ENCODE results near the gene GABPB1. TPM values are rescaled to one million over a fixed set of nuclear protein-coding genes. Genes with fewer than 3 reads are reported as not detected.

Gene GABPB1
- total RNA-seq, 1 experiment from 2014 or later = 45.0 TPM

DNA sequence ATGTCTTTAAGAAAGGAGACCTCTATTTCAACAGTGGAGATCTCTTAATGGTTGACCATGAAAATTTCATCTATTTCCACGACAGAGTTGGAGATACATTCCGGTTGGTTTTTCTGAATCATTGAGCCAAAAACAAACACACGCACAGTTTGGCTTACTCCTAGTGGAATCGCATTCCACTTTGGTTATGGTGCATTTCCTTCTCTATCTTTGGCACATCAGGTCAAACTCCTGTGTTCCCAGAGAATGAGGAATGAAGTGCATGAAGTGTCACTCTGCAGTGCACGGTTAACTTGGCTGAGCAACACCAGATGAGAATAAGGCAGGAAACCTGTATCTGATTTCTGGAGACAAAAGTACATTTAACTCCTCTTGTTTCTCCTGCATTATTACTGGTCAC lies 127.9 kb downstream of the GABPB1 start:
- Mint-ChIP-seq H3K9me3 (no peaks in the 10 kb centered on the region), H3K4me3 (no peak overlapping the region), H3K27me3 (ENCODE audit: low read depth) (no peaks in the 10 kb centered on the region), H3K27ac (no peak overlapping the region), H3K4me1 (no peaks in the 10 kb centered on the region), H3K36me3 (ENCODE audit: insufficient read depth in 1 of 3, low read depth in 3 of 3) (no peaks in the 10 kb centered on the region; a peak in 2 of 7 replicates)
- no peaks in the 10 kb centered on the region for H3K27me3 ChIP-seq (ENCODE audit: insufficient read depth, low read length)
- no peak overlapping the region for H2BK120ac ChIP-seq (ENCODE audit: low read depth, low read length, poor library complexity, severe bottlenecking)
- H4K20me1 ChIP-seq (ENCODE audit: control insufficient read depth, insufficient read depth, insufficient read length) = no peaks in the 10 kb centered on the region
- no peak overlapping the region; the same call in 1 of the 2 replicates for H3K14ac ChIP-seq (ENCODE audit: insufficient read depth, low read length)
- no peak overlapping the region for H2AK5ac ChIP-seq (ENCODE audit: insufficient read length, low read length)
- H2AFZ ChIP-seq (ENCODE audit: low read length) = no peak overlapping the region
- H4K91ac ChIP-seq (ENCODE audit: insufficient read length, low read depth, low read length) = no peak overlapping the region
- no peak overlapping the region for H4K8ac ChIP-seq (replicated peaks; ENCODE audit: insufficient read length, low read depth, low read length)
- H3K23me2 ChIP-seq (ENCODE audit: insufficient read length, low read depth, low read length, poor library complexity, severe bottlenecking) = no peaks in the 10 kb centered on the region
- H2BK20ac ChIP-seq (ENCODE audit: low read depth, low read length, poor library complexity, severe bottlenecking) = no peak overlapping the region
- H3K4me2 ChIP-seq (ENCODE audit: insufficient read depth, insufficient read length, low read length) = no peak overlapping the region
- DNase-seq = no peak
- no peak overlapping the region for H3K27ac ChIP-seq (ENCODE audit: insufficient read length, low read depth, low read length)
- H2BK15ac ChIP-seq (ENCODE audit: low read depth, low read length) = no peak overlapping the region
- H3K79me2 ChIP-seq (ENCODE audit: insufficient read depth, low read length) = no peaks in the 10 kb centered on the region
- H3K18ac ChIP-seq (ENCODE audit: insufficient read length, low read depth, low read length) = no peak overlapping the region
- no peaks in the 10 kb centered on the region for H3K9me3 ChIP-seq (ENCODE audit: control insufficient read depth, low read depth, low read length)
- H3K4ac ChIP-seq (ENCODE audit: low read depth, low read length) = no peak overlapping the region
- no peak overlapping the region for H3T11ph ChIP-seq (ENCODE audit: low read length)
- H3K4me1 ChIP-seq (ENCODE audit: insufficient read depth, low read length) = no peaks in the 10 kb centered on the region
- H4K5ac ChIP-seq (ENCODE audit: insufficient read length, low read depth, low read length) = no peak overlapping the region
- H2BK12ac ChIP-seq (ENCODE audit: insufficient read length, low read depth, low read length) = no peak overlapping the region
- WGBS (ENCODE audit: extremely low coverage, insufficient read length, low lambda C conversion rate) = no CpG with 5 or more reads among the region's 5 CpGs
- H3K56ac ChIP-seq (ENCODE audit: insufficient read length, low read depth, low read length) = no peak overlapping the region
- no peak overlapping the region for H3K9ac ChIP-seq (ENCODE audit: extremely low read depth, insufficient read length, low read length)
- TF ChIP-seq, protein P1, sequence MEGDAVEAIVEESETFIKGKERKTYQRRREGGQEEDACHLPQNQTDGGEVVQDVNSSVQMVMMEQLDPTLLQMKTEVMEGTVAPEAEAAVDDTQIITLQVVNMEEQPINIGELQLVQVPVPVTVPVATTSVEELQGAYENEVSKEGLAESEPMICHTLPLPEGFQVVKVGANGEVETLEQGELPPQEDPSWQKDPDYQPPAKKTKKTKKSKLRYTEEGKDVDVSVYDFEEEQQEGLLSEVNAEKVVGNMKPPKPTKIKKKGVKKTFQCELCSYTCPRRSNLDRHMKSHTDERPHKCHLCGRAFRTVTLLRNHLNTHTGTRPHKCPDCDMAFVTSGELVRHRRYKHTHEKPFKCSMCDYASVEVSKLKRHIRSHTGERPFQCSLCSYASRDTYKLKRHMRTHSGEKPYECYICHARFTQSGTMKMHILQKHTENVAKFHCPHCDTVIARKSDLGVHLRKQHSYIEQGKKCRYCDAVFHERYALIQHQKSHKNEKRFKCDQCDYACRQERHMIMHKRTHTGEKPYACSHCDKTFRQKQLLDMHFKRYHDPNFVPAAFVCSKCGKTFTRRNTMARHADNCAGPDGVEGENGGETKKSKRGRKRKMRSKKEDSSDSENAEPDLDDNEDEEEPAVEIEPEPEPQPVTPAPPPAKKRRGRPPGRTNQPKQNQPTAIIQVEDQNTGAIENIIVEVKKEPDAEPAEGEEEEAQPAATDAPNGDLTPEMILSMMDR (conservative IDR thresholded peaks at IDR 0.05) = no peak
- no peak overlapping the region for H2BK5ac ChIP-seq (ENCODE audit: insufficient read length, low read length)
- no peak overlapping the region for H3K23ac ChIP-seq (ENCODE audit: insufficient read length, low read depth, low read length)
- no peaks in the 10 kb centered on the region for H3K79me1 ChIP-seq (ENCODE audit: insufficient read depth, low read depth, low read length, poor library complexity, severe bottlenecking)
